ENCODE data around the gene HOXA4.

Gene HOXA4

DNA sequence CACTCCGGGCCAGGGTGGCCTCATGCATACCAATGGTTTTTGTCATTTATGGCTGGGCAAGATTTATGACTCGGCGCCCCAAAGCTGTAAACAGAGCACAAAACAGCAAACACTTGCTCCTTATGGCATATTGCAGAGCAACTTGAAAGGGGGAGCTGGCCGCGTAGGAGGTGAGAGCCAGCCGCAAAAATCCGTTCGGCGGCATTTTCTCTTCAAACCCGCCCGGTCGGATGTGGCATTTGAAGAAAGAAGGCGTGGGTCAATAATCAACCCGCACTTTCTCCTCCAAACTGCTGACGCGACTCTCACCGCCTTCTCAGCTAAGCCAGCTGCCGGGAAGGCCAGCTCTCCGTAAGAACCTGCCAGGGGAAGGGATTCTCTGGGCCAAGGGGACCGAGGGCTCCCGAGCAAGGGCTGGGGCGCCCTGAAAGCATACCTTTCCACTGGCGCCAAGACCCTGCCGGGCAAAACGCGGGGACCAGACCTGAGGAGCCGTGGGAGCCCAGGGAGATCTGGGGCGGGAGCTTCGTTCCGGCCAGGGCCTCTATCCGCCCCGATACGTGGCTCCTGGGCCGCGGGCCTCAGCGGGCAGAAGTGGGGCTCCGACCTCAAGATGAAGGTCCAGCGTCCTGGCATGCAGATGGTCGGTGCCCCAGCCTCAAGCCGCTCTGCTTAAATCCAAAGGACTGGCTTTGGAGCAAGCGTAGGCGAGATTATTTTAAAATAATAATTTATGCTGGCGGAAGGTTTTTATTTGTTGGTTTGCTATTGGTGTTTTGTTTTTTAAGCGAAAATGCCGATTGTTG, 15.1 kb downstream of the HOXA4 start:
- DNase-seq = no peak

DNA sequence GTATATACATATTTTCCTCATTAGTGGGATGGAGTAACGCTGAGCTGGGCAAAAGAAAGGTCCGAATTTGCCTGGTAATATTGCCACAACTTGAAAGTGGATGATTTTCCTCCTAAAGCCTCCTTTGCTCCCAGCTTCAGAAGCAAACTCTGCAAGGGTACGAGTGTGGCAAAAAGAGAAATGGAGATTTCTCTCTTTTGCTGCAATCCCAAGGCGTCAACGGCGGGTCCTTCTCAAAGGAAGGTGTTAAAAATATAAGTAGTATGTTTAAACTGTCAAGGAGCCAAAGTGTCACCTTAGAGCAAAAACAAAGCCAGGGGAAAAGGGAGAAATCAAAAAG, 15.7 kb downstream of the HOXA4 start:
- no peak for DNase-seq

DNA sequence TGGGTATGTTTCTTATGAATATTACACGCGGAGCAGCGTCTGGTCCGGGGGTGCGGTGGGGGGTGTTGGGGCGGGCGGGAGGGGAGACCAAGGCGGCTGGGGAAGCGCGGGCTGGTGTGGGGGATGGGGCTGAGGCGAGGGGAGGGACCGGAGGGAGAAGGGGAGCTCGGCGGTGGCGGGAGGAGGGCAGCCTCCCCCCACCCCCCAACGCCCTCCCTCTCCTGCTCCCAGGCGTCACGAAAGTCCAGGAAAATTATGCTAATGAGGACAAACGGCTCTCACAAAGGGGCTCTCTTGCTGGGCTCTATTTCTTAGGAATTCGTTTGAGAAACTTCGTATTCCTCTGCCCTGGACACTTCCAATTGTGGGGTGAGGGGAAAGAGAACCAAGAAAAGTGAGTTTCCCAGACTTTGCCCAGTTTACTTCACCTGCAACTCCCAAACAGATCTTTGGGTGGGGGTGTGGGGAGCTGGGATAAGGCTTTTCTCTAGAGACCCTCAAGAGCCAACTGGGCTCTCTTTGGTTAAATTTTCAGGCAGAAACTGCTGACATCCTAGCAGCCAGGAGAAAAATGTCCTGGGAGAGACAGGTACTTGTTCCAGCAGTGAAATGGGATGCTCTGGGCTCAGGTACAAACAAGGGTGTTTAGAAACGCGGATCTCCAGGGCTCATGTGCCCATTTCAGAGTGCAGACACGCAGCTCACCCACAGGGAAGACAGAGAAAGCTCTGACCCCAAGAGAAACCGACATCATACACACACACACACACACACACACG, 16.4 kb downstream of the HOXA4 start:
- DNase-seq = no peak

DNA sequence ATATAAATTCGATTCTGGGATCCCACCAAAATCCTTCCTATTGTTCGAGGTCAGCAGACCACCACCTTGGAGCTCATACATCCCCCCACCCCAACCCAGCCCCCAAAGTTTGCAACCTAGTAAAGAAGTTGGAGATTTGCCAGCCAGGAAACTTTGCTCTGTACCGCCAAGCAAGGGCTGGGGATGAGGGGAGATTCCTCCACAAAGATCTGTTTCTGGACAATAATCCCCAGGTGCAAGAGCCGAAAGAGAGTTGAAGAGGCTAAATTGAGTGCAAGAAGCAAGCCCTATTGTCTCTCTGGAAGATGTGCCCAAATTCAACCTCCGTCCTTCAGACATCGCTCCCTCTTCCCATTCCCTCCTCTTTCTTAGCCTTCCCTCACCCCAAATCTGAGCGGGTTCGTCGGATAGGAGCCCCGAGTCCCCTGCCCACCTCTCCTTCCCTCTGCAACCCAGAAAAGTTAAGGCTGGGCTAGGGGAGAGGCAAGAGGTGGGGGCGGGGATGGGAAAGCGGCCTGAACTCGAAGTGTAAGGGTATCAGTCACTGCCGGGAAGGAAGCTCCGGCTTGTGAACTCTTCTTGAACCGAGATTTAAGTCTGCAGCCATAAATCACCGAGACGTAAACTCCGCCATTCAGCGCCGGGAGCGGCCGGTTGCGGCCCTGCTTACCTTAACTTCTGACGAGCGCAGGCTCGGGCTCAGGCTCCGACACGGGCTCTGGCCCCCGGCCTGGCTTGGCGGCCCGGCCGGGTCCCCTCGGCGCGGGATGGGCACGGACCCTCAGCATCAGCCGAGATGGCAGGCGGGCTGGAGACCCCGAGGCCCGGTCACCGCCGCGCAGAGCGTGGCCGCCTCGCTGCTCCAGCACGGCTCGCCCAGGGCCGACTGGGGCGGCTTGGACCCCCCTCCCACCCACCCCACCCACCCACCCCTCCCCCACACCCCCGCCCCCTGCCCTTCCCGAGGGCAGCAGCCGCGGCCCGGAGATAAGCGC, 17.3 kb downstream of the HOXA4 start:
- peak in 1 of 2 experiments; percentile 19 for DNase-seq

DNA sequence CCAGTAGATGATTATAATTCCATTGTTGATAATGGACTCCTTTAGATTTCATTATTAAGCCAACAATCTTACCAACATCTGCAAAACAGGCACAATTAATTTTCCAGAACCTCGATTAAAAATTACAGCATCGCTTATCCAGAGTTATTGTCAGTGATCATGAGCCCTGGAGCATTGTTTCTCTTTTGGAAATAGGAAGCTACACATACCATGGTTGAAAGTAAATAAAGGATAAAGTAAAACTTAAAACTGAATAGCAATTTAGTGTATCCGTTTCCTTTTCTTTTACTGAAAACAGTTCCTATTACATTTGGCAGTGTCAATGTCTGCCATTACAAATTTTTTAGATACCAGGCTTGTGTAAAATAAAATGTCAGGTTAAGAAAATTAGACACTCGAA, 18.2 kb downstream of the HOXA4 start:
- DNase-seq = no peak

DNA sequence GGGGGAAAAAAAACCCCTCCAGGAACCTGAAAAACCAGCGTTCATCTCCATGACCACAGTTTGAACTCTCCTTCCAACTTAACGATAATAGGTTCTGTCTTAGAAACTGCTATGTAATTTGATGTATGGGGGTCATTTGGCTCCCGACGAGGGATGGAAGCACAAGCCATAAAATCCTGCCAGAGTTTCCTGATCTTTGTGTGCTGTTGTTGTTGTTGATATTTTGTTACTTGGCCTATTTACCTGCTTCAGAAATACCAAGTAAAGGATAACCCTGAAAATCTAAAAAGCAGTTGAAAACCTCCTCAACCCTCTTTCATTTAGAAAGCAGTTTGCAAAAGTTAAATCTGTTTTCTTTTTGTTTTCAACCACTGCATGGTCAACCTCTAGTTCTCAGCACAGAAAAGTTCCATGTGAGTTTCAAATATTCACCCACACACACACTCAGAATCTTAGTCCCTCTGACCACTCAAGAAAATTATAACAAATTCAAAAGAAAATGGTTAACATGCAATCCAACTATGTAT, 18.7 kb downstream of the HOXA4 start:
- DNase-seq = no peak

DNA sequence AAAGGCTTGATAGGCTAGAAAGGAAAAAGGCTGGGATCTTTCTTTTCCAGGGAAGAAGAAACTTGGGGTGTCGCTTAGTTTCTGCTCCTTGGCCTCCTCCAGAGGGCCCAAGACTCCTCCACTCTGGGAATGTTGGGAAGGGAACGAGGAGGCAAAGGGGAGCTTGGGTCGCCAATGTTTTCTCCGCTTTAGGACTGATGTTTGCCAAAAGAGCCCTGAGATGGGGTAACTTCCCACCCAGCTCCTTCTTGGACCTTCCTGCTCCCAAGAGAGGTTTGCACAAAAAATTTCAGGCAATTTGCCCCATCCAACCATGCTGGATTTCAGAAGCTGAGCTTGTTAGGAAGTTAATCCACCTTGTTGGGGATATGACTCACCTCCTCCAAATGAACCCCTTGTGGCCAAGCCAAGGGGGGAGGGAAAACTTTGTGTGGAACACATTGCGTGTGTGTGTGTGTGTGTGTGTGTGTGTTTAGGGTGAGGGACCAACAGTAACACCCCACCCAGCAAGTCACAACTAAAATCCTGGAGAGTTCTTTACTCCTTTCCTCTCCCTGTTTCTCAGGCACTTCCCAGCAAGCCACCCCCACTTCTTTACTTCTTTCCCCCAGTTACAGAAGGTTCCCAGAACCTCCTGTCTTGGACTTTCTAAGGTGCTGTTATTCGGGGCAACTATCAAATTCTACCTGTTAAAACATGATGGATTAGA, 19.4 kb downstream of the HOXA4 start:
- DNase-seq = no peak

DNA sequence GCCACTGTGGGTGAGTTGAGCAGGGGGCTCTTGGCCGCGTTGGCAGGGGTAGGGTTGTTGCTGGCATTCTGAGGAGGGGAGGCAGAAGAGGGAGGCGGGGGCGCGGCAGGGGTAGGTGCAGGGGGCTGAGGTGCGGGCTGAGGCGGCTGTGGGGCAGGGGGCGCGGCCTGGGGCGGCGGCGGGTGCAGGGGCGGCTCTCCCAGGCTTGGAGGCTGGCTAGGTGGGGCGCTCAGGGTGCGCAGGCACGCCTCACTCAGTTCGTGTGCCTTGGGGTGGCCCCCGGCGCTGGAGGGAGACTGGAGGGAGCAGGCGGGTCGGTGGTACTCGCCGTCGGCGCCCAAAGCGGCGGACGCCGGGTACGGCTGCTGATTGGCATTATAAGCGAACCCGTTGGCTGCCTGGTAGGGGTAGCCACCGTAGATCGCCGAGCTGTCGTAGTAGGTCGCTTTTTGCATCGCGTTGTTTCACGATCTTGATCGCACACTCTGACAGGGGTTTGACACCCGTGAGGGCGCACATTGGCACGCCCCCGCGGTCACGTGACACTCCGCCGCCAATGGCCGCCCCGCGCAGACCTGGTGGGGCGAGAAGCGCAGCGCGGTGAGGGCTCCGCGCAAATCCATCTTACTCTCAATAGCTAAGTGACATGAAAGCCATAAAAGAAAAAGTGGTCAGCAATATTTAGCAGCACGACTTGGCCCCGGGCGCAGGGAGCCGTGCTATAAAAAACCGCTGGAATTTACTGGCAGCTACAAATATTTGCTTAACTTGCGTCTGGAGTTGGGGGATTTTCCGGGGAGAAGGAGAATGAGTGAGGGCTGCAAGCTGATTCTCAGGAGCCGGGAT, 20.1 kb downstream of the HOXA4 start:
- DNase-seq = no peak

DNA sequence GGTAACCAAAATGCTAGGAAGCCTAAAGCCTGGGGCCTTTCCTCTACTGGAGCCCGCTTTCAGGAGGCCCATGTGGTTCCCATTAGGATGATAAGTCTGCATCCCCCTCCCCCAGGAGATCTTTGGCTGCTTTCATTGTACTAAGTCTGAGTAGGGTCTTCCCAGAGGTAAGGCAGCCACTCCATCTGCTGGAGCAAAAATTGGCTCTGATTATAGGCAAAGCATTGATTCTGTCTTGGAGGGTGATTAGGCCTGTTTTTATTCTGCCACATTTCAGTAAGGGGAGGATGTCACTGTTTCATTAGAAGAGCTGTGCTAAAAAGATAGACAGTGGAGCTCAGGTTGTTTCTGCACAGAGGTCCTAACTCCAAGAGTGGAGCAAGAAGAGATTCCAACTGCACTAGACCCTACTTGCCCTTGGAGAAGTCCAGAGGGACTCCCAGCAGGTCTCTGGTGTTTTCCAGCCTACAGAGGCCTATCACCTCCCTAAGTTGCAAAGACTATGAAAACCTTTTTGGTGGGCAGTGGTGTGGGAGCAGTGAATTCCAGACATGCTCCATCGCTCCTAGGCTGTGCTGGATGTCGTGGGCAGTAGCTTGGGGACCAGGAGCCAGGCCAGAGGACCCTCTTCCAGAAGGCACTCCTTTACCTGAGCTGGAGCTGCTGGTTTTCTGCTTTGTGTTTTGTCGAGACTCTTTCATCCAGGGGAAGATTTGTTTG, 20.9 kb downstream of the HOXA4 start:
- no peak for DNase-seq

DNA sequence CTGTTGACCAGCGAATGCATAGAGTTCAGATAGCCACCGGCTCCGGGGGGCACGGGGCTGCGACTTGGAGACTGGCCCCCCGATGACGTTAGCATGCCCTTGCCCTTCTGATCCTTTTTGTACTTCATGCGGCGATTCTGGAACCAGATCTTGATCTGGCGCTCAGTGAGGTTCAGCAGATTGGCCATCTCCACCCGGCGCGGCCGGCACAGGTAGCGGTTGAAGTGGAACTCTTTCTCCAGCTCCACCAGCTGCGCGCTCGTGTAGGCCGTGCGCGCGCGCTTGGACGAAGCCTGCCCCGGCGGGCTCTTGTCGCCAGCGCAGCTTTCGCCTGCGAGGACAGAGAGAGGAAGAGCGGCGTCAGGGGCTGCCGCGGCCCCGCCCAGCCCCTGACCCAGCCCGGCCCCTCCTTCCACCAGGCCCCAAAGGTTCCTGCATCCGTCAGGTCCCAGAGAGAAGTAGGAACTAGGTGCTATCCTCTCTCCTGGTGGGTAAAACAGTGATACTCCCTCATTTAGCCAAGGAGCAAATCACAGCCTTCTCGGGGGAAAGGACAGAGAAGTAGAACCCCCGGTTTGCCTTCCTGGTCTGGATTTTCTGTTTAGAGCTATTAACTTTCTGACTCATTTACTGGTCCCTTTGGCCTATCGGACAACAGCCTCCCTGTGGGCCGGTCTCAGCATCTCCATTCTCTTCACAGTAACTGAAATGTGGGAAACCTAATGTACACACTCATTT, 22.0 kb downstream of the HOXA4 start:
- DNase-seq = no peak

DNA sequence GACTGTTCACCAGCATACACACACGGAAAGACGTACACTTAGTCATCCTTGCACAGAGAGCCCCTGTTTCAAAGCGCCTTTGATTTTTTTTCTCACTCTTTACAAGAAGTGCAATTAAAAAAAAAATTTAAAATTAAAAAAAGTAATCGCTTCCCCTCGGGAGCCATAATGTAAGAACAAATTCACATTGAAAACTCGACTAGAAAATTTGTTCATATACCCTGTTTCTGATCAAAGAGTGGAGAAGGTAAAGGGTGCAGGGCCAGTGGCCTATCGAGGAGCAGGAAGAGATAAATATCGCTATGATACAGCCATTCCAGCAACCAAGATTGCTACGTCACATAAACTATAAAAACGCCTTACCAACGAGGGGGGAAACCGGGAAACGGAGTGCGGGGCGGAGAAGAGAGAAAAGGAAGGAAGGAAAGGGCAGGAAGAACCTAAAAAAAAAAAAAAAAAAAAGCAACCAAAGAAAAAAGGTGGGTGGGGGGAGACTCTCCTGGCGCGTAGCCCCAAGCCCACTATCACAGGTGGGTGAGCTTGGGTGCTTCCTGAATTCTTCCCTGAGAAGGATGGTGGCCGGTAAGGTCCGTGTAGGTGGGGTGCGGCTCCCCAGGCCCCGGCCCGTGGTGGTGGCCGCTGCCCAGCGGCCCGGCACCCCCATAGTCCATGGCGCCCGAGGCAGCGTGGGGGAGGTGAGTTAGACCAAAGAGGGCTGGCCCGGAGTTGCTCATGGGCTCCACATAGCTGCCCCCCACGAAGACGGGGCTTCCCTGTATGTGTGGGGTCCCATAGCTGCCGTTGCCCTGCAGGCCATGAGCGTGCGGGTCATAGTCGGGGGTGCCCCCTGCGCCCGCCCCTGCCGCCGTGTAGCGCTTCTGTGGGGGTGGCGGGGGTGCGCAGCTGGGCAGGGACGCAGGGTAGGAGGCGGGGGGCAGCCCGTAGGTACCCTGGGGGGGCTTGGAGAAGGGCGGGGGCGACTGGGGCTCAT, 22.9 kb downstream of the HOXA4 start:
- DNase-seq = no peak

DNA sequence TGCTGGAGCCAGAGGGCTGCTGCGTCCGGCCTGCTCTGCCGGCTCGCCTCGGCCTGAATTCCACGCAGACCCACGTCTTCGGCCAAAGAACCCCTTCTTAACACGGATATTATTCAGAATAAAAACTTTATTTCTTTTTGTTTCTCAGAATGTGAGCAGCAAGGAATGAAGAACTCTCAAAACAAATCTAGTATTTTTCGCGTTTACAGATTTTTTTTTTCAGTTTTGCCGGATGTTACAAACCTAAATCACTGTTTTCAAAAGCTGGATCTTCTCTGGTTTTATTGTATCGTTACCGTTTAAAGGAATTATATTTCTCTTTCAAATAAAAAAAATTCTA, 23.7 kb downstream of the HOXA4 start:
- no peak for DNase-seq

DNA sequence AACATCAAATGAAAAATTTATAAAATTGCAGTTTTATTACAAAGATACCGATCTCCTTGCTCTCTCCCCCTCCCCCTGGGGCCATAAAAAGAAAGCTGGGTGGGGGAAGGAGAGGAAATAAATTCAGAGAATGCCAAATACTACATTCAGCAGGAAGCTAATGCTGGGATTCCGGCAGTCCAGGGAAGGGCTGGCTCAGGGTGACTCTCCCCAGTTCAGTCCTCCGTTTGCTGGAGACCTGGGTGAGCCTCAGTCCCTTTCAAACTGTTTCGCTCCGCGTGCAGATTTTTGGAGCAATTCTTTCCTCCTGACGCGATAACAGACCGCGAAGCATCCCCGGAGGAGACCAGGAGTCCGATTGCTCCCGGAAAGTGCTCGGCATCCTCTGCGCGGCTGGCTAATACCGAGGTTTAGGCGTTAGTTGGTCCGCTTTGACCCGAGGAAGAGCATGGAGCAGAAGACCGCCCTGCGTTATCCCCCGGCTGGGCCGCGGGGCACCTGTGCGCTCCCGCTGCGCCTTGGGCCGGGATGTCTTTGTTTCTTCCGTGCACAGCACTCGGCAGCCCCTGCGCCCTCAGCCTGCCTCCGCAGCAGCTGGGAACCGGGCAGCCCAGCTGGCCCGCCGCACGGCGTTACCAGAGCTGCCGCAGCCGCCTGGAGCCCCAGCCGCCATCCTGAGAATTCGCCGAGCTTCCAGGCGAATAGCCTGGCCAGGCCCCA, 24.2 kb downstream of the HOXA4 start:
- no peak for DNase-seq

DNA sequence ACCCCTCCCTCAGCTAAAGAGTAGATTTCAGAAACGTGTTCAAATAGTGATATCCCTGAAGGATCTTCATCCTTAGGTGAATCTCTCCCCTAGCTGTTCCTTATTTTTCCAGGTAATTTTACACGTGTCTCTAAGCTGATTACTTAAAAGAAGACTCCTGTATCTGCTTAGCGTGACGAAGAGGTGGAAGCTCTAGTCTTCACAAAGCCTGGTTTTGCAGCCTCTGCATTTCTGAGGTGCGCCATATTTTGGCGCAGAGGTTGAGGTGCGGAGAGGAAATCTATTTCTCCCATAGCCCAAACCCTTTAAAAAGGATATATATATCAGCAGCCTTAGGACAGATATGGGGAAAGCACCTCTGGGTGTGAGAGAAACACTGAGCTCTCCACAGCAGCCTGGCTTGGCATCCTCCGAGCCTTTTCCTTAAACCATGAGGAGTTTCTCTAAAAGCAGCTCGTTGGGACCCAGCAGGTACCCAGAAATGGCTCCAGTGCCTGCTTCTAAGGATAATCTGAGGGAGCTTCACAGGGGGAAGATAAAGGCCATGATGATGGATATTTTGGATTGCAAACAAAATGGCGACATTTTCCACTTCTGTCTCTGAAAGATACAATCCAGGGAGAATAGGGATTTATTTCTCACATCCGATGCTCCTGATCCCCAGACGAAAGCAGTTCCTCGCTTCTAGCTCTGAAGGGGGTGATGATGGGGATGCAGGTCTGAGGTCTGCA, 25.1 kb downstream of the HOXA4 start:
- no peak for DNase-seq

DNA sequence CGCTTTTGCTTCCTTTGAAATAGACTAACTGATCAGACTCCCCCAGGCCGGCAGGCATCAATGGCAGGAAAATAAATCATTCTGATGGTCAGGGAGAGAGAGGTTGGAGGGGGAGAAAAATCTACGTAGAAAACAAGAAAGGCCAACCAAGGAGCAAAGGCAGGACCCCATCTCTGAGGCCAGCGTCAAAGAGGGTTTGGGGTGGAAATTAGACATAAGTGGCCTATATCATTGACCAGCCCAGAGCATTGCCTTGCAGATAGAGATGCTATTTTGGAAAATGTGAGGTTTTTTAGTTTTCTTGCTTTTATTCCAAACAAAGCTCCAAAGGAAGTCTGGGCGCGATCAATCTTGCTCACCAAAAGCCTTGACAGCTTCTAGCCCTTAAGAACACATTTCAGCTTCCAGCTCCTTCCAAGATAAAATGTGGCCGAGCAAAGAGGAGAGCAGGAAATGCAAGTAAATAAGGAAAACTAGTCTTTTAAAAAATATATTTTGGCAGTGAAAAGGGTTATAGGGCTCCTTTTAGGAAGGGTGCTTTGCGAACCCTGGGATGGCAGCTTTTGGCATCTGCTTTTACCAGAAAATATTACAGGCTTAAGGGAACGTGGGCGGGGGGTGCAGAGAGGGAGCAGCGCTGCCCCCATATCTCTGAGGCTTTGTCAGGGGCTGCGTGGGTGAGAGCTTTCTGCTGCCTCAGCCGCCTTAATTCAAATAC, 26.1 kb downstream of the HOXA4 start:
- DNase-seq = no peak

DNA sequence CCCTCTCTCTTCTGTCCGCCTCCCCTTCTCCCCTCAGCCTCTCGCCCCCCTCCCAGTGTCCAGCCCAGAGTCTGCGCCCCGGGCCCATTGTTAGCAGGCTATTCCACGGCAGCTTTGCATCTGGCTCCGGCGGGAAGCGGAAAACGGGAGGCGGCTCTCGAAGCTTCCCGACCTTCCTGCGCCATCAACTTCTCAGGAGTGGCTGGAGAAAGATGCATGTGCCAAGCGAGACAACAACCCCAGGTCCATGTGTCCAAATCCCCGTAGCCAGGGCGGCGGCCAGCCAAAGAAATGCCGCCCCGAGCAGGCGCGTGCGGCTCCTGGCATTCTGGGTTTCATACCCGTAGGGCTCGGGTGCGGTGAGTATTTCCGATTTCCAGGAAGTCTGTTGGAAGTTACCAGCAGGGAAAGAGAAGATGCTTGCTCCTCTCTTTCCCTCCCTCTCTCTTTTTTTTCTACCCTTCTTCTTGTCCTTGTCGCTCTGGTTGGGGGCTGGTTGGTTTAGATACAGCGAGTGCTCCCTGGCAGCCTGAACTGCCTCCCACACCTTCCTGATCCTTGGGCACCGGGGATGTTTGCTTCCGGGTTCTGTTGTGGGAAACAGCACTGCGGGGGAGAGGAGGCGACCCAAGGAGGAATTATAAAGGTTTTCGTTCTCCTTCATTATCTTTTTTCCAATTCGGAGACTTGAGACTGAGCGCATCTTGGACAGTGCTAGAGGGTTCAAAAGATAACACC, 26.9 kb downstream of the HOXA4 start:
- DNase-seq = no peak

Measured in NCI-H187 (cell line).